ENCODE measurements around the gene ADAMTS13.
"Not testable (repeated sequence)": the region's sequence is repeated elsewhere in the genome, so short reads cannot be mapped to it uniquely, and the experiment has no call there.

ADAMTS13 gene

DNA sequence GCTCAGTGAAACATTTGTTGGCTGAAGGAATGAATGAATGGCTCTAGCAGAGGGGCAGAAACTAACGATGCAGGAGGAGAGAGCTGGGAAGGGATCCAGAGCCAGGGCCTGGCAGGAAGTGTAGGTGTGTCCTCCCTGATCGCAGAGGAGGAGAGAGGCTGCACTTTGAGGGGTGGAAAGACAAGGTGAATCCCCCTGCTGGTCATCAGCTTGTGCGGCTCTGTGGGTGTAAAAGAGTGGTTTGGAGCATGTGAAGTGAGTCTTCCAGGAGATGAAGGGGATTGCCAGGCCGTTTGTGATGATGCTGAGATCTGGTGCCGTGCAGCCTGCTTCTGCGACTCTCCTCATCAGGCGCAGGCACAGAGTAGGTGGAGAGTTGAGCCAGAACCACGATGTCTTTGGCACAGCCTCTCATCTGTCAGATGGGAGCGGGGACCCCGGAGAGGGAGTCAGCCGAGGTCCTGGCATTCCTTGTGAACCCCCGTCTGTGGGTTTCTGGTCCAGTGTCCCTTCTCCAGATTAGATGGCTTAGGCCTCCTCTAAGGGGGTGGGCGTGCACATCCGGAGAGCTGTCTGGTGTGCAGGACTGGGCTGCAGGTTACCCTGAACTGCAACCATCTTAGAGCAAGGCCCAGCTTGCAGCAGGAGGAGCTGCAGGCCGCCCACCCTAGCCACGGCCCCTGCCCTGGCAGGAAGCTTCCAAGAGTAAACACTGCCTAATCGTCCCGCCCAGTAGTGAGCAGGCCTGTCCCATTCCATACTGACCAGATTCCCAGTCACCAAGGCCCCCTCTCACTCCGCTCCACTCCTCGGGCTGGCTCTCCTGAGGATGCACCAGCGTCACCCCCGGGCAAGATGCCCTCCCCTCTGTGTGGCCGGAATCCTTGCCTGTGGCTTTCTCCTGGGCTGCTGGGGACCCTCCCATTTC is at the start of gene ADAMTS13:
TSS of gene ADAMTS13 (plus strand) at position 753 of the 928 bp plus-strand sequence. CDS start at position 830, 77 bp downstream.
- DNase-seq (ENCODE audit: low read depth), result no peak

DNA sequence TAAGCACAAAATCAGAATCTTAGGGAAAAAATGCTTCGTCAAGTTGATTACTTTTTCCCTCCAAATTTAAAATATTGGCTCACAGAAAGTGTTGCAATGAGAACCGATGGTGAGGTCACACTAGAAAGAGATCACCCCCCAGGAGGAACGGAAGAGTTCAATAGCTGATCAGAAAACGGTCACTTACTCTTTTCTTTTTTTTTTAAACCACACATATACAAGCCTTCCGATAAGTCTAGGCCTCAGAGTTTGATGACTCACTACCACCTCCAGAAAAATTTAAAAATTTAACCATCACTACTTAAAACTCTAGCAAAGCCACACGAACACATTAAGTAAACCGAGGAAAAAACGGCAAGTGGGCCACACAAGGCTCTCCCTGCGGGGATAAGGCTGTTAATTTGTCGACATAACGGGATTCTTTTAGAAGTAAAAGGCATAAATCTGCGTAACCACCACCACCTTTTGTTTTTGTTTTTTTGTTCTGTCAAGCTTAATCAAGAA is 47.5 kb upstream of the ADAMTS13 start:
- no peak for DNase-seq (ENCODE audit: low read depth)

DNA sequence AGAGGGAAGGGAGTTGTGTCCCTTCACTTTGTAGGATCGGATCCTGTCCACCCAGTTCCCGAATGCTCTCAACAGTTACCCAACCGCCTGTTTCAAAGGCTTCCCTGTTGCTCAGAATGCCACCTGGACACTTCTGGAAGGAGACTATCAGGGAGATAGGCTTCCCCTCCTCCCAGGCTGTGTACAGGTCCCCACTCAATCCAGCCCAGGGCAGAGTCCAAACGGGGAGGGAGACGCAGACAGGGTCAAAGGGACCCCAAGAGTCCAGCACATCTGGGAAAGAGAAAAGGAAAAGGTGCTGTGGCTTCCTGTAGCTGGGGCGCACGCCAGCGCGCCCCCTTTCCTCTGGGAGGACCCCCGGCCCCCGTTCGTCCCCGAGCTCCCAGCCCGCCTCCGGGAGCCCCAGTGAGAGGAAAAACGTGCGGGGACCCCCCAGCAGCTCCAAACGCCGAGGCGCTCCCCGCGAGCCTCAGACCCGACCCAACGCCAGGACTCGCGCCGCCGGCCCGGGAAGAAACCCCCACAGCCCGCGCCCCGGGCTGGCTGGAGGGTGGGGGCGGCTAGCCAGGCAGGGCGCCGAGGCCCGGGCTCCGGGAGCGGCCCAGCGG is 46.9 kb upstream of the ADAMTS13 start:
- no peak for DNase-seq (ENCODE audit: low read depth)

DNA sequence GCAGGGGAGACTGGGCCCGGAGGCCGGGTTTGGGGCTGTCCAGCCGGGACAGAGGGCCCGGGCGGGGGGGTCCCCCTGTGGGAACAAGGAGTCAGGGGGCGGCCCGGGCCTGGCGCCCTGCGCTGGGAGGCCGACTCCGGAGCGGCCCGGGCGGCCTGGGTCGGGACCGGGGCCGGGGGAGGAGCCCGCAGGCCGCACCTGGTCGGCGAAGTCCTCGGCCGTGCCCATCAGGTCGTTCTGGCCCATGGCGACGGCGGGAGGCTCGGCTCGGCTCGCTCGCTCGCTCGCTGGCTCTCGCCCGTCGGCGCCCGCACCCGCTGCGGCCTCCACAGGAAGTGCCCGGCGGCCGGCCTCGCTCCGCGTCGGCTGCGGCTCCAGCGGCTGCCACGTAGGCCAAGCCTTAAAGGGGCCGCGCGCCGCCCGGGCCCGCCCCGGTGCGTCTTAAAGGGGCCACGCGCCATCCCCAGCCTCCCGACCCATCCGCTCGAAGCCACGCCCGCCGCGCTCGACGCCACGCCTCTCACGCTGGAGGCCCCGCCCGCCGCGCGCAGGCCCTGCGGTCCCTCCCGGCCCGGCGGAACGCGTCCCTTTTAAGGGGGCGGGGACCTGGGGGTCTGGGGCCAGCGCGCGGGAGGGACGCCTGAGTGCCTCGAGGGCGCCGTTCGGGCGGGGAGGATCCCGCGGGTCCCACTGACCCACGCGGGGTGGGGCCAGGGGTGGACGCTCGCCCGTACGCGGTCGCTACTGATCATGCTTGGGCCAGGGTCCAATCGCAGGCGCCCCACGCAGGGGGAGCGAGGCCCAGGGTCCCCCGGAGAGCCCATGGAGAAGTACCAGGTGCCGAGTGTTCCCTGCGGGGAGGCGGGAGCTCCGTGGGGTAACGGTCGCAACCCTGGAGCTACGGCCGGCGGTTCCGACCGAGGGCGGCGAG is 46.2 kb upstream of the ADAMTS13 start, which contains the start of the genes STKLD1 and SURF4:
TSS of gene STKLD1 (plus strand) at position 643 of the 931 bp plus-strand sequence. CDS start at position 751, 108 bp downstream.
TSS of gene SURF4 (minus strand) at position 337 of the 931 bp plus-strand sequence. CDS start at position 246, 91 bp downstream.
- DNase-seq (ENCODE audit: low read depth), result peak; percentile 85

- DNase-seq (ENCODE audit: low read depth), result not testable (repeated sequence)
These were observed 44.9 kb upstream of the ADAMTS13 start for GRCh38 chr9:133377280-133377679.

GRCh38 chr9:133377721-133378216 is 44.4 kb upstream of the ADAMTS13 start:
- DNase-seq (ENCODE audit: low read depth), result no peak

GRCh38 chr9:133378408-133378962 is 43.7 kb upstream of the ADAMTS13 start:
- no peak for DNase-seq (ENCODE audit: low read depth)

- no peak for DNase-seq (ENCODE audit: low read depth)
These were observed 42.7 kb upstream of the ADAMTS13 start for GRCh38 chr9:133379153-133380086.

- no peak for DNase-seq (ENCODE audit: low read depth)
These were observed 41.4 kb upstream of the ADAMTS13 start for GRCh38 chr9:133380734-133381133.

DNA sequence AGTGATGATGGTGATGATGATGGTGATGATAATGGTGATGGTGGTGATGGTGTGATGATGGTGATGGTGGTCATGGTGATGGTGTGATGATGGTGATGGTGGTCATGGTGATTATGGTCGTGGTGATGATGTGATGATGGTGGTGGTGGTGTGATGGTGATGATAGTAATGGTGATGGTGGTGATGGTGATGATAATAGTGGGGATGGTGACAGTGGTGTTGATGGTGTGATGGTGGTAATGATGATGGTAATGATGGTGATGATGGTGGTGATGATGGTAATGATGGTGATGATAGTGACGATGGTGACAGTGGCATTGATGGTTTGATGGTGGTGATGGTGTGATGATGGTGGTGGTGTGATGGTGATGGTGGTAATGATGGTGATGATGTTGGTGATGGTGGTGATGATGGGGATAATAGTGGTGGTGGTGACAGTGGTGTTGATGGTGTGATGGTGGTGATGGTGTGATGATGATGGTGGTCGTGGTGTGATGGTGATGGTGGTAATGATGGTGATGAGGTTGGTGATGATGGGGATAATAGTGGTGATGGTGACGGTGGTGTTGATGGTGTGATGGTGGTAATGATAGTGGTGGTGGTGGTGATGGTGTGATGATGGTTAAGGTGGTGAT is 39.5 kb upstream of the ADAMTS13 start:
- no peak for DNase-seq (ENCODE audit: low read depth)

GRCh38 chr9:133383438-133383837 is 38.7 kb upstream of the ADAMTS13 start:
- DNase-seq (ENCODE audit: low read depth), result no peak

DNA sequence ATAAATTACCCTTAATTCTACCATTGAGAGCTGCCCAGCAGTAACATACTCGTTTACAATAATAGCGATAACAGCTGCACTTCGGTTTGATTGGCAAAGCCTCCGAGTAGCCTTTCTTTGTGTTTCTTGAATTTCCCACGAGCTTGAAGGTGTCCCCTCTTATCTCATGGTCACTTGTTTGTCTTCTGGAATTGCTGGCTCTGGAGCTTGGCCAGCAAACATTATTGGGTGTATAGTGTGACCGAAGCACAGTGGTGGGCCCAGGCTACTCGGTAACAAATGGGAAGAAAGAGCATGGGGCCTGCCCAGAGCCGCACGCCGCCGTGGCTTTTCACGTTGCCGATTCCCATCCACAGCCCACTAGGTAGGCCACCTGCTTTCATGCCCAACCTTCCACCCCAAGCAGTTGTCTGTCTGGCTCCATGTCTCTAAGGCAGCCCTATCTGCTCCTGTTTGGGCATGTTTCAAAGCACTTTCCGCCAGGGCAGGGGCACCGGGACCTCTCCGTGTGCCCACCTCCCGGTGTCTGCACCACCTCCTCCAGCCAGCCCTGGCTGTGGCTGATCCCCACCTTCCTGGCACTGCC is 37.3 kb upstream of the ADAMTS13 start:
- DNase-seq (ENCODE audit: low read depth), result no peak

- no peak for DNase-seq (ENCODE audit: low read depth)
These were observed 36.7 kb upstream of the ADAMTS13 start for GRCh38 chr9:133385452-133385851.

DNA sequence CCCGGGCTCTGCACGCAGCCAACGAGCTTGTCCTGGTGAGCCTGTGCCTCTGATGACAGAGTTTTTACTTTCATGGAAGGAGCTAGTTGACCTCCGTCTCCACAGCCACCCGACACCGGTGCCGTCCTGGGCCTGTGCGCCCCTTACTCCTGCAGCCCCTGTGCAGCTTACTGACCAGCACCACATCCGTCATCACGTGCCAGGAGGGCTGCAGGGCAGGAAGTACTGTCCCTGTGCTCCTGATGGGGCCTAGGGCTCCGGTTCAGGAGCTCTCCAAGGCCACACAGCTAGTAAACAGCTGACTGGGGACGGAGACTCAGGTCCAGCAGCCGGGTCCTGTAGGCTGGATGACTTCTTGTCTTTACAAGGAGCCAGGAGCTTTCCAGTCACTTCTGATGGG is 35.8 kb upstream of the ADAMTS13 start:
- DNase-seq (ENCODE audit: low read depth), result no peak

- no peak for DNase-seq (ENCODE audit: low read depth)
These were observed 34.5 kb upstream of the ADAMTS13 start for GRCh38 chr9:133387680-133388079.

- no peak for DNase-seq (ENCODE audit: low read depth)
These were observed 33.1 kb upstream of the ADAMTS13 start for GRCh38 chr9:133389025-133389557.

DNA sequence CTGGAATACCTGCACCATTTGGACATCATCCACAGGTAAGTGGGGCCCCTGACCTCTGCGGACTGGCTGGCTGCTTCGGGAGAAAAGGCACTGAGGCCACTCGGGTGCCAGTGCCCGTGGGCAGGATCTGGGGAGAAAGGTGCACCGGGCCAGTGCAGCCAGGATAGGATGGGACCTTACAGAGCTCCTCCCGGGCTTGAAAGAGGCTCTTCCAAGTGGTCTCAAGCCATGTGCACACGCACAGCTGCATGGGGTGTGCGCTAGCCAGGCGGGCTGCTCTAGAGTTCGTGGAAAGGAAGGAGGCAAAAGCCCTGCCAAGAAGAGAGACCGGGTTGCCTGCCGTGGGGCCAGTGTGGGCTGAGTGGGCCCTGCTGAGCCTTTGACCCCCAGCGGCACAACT is 32.6 kb upstream of the ADAMTS13 start:
- DNase-seq (ENCODE audit: low read depth), result no peak

GRCh38 chr9:133390713-133391112 is 31.5 kb upstream of the ADAMTS13 start:
- DNase-seq (ENCODE audit: low read depth), result no peak

GRCh38 chr9:133391449-133391848 is 30.7 kb upstream of the ADAMTS13 start:
- not testable (repeated sequence) for DNase-seq (ENCODE audit: low read depth)

Measured in T-helper 22 cell (primary cell).